Activated CD4-positive, alpha-beta T cell treated with anti-CD3 and anti-CD28 coated beads, Interleukin-10, Interleukin-2, amounts not matched to agents 100 ng/mL and 50 ng/mL, durations not matched to agents 16 hours and 8 hours (primary cell): ENCODE results near the gene SIAH3.

Source experiments
- DNase-seq: peaks from one replicate; pipeline ENCODE4 v3.0.0-alpha.2; 2020

Gene SIAH3

GRCh38 chr13:45816427-45816826 lies 35.1 kb downstream of the SIAH3 start:
- DNase-seq = no peak

GRCh38 chr13:45812695-45813372 lies 38.7 kb downstream of the SIAH3 start:
- DNase-seq = no peak

GRCh38 chr13:45811891-45812694 lies 39.5 kb downstream of the SIAH3 start:
- DNase-seq = no peak

GRCh38 chr13:45809801-45810394 lies 41.7 kb downstream of the SIAH3 start:
- DNase-seq = no peak

GRCh38 chr13:45808925-45809324 lies 42.6 kb downstream of the SIAH3 start:
- DNase-seq = no peak

- peak; percentile 11 for DNase-seq
These were observed 43.9 kb downstream of the SIAH3 start for GRCh38 chr13:45807520-45808099.

DNA sequence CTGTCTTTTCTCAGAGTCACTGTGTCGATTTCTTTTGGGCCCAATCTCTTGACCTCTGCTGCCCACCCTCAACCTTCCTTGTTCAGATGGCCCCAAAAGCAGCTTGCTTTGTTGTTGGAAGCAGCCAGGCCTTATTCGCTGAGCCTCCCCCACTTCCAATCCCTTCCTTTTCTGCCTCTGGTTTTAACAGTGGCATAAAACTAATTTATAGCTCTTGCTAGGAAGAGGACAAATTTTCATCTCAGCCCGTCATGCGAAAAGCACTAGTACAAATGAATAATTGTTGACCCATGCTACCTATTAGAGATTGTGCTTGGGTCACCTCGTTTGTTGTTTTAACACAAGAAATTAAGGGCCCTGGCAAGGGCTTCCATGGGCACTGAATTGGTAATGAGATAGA lies 51.1 kb downstream of the SIAH3 start:
- no peak for DNase-seq

DNA sequence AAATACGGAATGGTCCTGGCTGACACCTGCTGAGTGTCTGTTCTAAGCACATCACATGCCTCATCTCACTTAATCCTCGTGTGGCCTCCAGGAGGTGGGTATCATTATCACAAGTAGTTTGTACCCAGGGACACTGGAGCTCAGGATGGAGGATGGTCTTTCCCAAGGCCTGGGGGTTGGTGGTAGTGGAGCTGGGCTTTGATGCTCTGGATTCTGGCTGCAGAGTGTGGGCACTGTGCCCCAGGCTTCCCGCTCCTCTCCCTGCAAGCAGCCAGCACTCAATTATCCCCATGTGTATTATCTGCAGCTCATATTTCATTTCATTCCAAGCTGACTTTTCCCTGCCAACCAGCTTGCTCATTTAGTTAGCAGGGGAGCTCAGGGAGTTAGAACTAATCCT lies 52.1 kb downstream of the SIAH3 start:
- DNase-seq = no peak

- no peak for DNase-seq
These were observed 52.7 kb downstream of the SIAH3 start for GRCh38 chr13:45798851-45799250.

DNA sequence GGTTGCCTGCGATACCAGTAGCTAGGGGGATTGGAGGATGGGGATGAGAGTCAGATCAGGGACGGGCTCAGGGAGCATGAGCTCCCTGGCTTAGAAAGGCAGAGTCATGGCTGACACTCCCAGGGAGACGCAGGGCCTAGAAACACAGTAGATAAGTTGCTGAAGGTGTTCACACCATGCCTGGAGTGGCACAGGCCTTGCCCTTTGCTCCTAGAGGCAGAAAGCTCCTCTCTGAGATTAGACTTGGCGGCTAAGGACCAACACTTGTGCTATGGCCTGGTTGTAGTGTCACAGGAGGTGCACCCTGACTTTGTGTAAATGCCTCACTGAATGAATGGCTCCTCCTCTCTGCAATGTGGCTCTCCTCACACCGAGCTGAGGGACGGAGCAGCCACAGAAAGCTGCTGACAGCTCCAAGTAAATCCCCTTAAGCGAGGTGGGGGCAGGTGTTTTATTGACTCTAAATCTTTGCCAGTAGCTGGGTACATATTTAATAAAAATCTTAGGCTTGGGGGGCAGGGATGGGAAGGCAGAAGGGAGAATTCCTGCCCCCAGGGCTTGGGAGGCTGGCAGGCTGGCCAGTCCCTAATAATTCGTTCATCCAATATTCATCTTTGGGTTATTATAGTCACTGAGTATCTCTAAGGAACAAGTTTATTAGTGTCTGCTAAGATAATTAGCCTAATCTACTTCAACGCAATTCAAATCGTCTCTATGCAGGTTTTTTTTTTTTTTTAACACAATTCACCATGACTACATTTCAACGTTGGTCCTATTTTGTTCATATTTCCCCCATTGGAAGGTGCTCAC lies 54.9 kb downstream of the SIAH3 start:
- no peak for DNase-seq

GRCh38 chr13:45792827-45793303 lies 58.7 kb downstream of the SIAH3 start:
- no peak for DNase-seq

DNA sequence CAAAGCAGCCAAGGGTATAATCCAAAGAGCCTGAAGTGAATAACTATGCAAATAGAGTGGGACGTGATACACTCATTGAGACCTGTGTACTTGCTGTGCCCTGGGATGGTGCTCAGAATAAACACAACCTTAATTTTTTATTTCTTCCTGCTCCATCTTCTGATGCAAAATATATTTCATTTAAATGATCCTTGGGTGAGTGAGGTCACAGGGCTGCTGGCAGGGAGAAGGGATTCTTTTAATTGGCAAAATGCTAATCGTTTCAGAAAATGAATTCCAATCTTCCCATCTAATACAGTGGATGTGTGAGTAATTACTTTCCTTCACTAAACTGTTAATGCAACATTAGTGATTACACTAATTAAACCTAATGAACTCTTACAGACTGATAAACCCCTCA lies 63.5 kb downstream of the SIAH3 start:
- no peak for DNase-seq

- DNase-seq = no peak
These were observed 64.2 kb downstream of the SIAH3 start for GRCh38 chr13:45787346-45787745.

GRCh38 chr13:45786293-45786920 lies 65.1 kb downstream of the SIAH3 start:
- DNase-seq = no peak

GRCh38 chr13:45784755-45785675 lies 66.5 kb downstream of the SIAH3 start:
- DNase-seq = no peak

- DNase-seq = no peak
These were observed 68.1 kb downstream of the SIAH3 start for GRCh38 chr13:45783346-45784043.

DNA sequence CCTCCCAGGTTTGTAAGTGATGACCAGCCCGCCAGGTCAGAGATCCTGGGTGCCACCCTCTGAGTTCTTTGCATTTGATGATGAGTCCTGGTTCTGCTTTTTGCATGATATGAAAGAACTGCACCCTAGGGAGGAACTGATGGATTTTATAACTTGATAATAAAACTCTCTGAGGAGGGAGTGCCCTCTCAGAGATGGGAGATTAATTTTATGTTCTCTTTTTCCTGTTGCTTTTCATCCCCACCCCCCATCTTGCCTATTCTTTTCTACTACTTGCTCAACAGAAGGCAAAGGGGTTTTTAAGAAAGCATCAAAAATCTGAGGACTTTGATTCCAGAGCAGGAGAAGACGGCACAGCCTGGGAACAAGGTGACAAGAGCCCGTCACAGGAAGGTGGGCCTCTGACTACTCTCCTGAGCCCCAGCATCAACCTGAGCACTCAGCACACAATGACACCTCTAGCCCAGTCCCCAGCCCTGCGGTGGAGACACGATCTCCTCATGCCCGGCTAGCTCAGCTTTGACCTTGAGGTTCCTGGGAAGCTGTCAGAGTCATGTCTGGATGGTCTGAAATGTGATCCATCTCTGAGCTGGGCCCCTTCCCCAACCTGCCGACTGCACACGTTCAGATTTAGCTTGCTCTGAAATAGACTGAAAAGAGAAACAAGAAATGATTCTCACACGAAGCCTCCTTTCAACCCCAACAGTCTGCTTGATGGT lies 69.1 kb downstream of the SIAH3 start:
- DNase-seq = no peak

- DNase-seq = no peak
These were observed 69.8 kb downstream of the SIAH3 start for GRCh38 chr13:45781553-45782326.

GRCh38 chr13:45779901-45780300 lies 71.7 kb downstream of the SIAH3 start:
- DNase-seq = no peak
